ENCODE results near the gene NXPE3.

NXPE3 gene

GRCh38 chr3:101796077-101796680 is 17.2 kb downstream of the NXPE3 start:
- in situ Hi-C loops (cut with HindIII; ENCODE audit: low pct_ligation_motif_present, low pct_unique_long_range_greater_than_20kb, low sequenced_read_pairs): no loop called here
- no peak for DNase-seq

- in situ Hi-C loops (cut with HindIII; ENCODE audit: low pct_ligation_motif_present, low pct_unique_long_range_greater_than_20kb, low sequenced_read_pairs): loop anchor here (25.0 kb wide), 1 partner anchor 436 kb away; no protein-coding TSS in a partner anchor
Measured at GRCh38 chr3:101801174-101801573, 22.2 kb downstream of the NXPE3 start.

GRCh38 chr3:101802179-101802578 is 23.2 kb downstream of the NXPE3 start:
- in situ Hi-C loops (cut with HindIII; ENCODE audit: low pct_ligation_motif_present, low pct_unique_long_range_greater_than_20kb, low sequenced_read_pairs): loop anchor here (25.0 kb wide), 1 partner anchor 435 kb away; no protein-coding TSS in a partner anchor
- DNase-seq: no peak

More at GRCh38 chr3:101801174-101801573, 22.2 kb downstream of the NXPE3 start:
- no peak for DNase-seq

GRCh38 chr3:101803173-101803782 is 24.3 kb downstream of the NXPE3 start:
- in situ Hi-C loops (cut with HindIII; ENCODE audit: low pct_ligation_motif_present, low pct_unique_long_range_greater_than_20kb, low sequenced_read_pairs): loop anchor here (25.0 kb wide), 1 partner anchor 434 kb away; no protein-coding TSS in a partner anchor
- peak; percentile 75 for DNase-seq

- in situ Hi-C loops (cut with HindIII; ENCODE audit: low pct_ligation_motif_present, low pct_unique_long_range_greater_than_20kb, low sequenced_read_pairs): loop anchor here (25.0 kb wide), 1 partner anchor 433 kb away; no protein-coding TSS in a partner anchor
- no peak for DNase-seq
Measured at GRCh38 chr3:101803939-101804338, 24.9 kb downstream of the NXPE3 start.

- in situ Hi-C loops (cut with HindIII; ENCODE audit: low pct_ligation_motif_present, low pct_unique_long_range_greater_than_20kb, low sequenced_read_pairs): loop anchor here (25.0 kb wide), 1 partner anchor 431 kb away; no protein-coding TSS in a partner anchor
- DNase-seq: no peak
Measured at GRCh38 chr3:101806491-101806890, 27.5 kb downstream of the NXPE3 start.

- no peak for DNase-seq
- in situ Hi-C loops (cut with HindIII; ENCODE audit: low pct_ligation_motif_present, low pct_unique_long_range_greater_than_20kb, low sequenced_read_pairs): loop anchor here (25.0 kb wide), 1 partner anchor 429 kb away; no protein-coding TSS in a partner anchor
Measured at GRCh38 chr3:101807888-101808287, 28.9 kb downstream of the NXPE3 start.

GRCh38 chr3:101809178-101810021 is 30.4 kb downstream of the NXPE3 start:
- in situ Hi-C loops (cut with HindIII; ENCODE audit: low pct_ligation_motif_present, low pct_unique_long_range_greater_than_20kb, low sequenced_read_pairs): loop anchor here (25.0 kb wide), 1 partner anchor 428 kb away; no protein-coding TSS in a partner anchor

GRCh38 chr3:101810022-101810418 is 31.0 kb downstream of the NXPE3 start:
- in situ Hi-C loops (cut with HindIII; ENCODE audit: low pct_ligation_motif_present, low pct_unique_long_range_greater_than_20kb, low sequenced_read_pairs): loop anchor here (25.0 kb wide), 1 partner anchor 427 kb away; no protein-coding TSS in a partner anchor
- DNase-seq: no peak

More at GRCh38 chr3:101809178-101810021, 30.4 kb downstream of the NXPE3 start:
- DNase-seq: peak; percentile 59

- in situ Hi-C loops (cut with HindIII; ENCODE audit: low pct_ligation_motif_present, low pct_unique_long_range_greater_than_20kb, low sequenced_read_pairs): loop anchor here (25.0 kb wide), 1 partner anchor 425 kb away; no protein-coding TSS in a partner anchor
Measured at GRCh38 chr3:101811875-101812274, 32.9 kb downstream of the NXPE3 start.

GRCh38 chr3:101812895-101813294 is 33.9 kb downstream of the NXPE3 start:
- DNase-seq: no peak
- in situ Hi-C loops (cut with HindIII; ENCODE audit: low pct_ligation_motif_present, low pct_unique_long_range_greater_than_20kb, low sequenced_read_pairs): loop anchor here (25.0 kb wide), 1 partner anchor 424 kb away; no protein-coding TSS in a partner anchor

More at GRCh38 chr3:101811875-101812274, 32.9 kb downstream of the NXPE3 start:
- no peak for DNase-seq

- in situ Hi-C loops (cut with HindIII; ENCODE audit: low pct_ligation_motif_present, low pct_unique_long_range_greater_than_20kb, low sequenced_read_pairs): loop anchor here (25.0 kb wide), 1 partner anchor 423 kb away; no protein-coding TSS in a partner anchor
- DNase-seq: peak; percentile 53
Measured at GRCh38 chr3:101813817-101814440, 34.9 kb downstream of the NXPE3 start.

- no peak for DNase-seq
- in situ Hi-C loops (cut with HindIII; ENCODE audit: low pct_ligation_motif_present, low pct_unique_long_range_greater_than_20kb, low sequenced_read_pairs): loop anchor here (25.0 kb wide), 1 partner anchor 422 kb away; no protein-coding TSS in a partner anchor
Measured at GRCh38 chr3:101814835-101815234, 35.8 kb downstream of the NXPE3 start.

GRCh38 chr3:101816215-101817149 is 37.5 kb downstream of the NXPE3 start:
- in situ Hi-C loops (cut with HindIII; ENCODE audit: low pct_ligation_motif_present, low pct_unique_long_range_greater_than_20kb, low sequenced_read_pairs): loop anchor here (25.0 kb wide), 1 partner anchor 421 kb away; no protein-coding TSS in a partner anchor
- DNase-seq: no peak

- no peak for DNase-seq
- in situ Hi-C loops (cut with HindIII; ENCODE audit: low pct_ligation_motif_present, low pct_unique_long_range_greater_than_20kb, low sequenced_read_pairs): loop anchor here (25.0 kb wide), 1 partner anchor 419 kb away; no protein-coding TSS in a partner anchor
Measured at GRCh38 chr3:101817992-101818391, 39.0 kb downstream of the NXPE3 start.

GRCh38 chr3:101819649-101820206 is 40.7 kb downstream of the NXPE3 start:
- in situ Hi-C loops (cut with HindIII; ENCODE audit: low pct_ligation_motif_present, low pct_unique_long_range_greater_than_20kb, low sequenced_read_pairs): loop anchor here (25.0 kb wide), 1 partner anchor 418 kb away; no protein-coding TSS in a partner anchor
- no peak for DNase-seq

Measured in ACHN (cell line).